Osteoblast (primary cell): ENCODE measurements around the gene KRT75. TPM values are rescaled to one million over a fixed set of nuclear protein-coding genes. Genes with fewer than 3 reads are reported as not detected.
A peak's percentile ranks its signal among the peaks of the same experiment; 100 is the strongest.

ENCODE experiments used
- DNase-seq: peaks from one replicate; pipeline ENCODE4 v3.0.0; 2011; ENCODE audit warnings: low spot score, mixed read lengths; ENCODE audit not compliant: insufficient read length; ENCODE audit errors: missing footprints
- H2AFZ ChIP-seq: 2 replicates; pipeline ENCODE4 v1.6.0; 2011; ENCODE audit warnings: mild to moderate bottlenecking, low read length
- H3K27ac ChIP-seq: 2 replicates; pipeline ENCODE4 v1.5.1; 2011; ENCODE audit warnings: mild to moderate bottlenecking, low read depth, low read length, moderate library complexity
- H3K27me3 ChIP-seq: 2 replicates; pipeline ENCODE4 v1.6.0; 2012; ENCODE audit warnings: mild to moderate bottlenecking, control low read depth, inconsistent platforms, low read length, moderate library complexity; ENCODE audit not compliant: insufficient read depth
- H3K36me3 ChIP-seq: 2 replicates; pipeline ENCODE4 v1.5.1; 2011; ENCODE audit warnings: mild to moderate bottlenecking, low read length, control low read depth, moderate library complexity; ENCODE audit not compliant: insufficient read depth
- H3K4me1 ChIP-seq: 2 replicates; pipeline ENCODE4 v1.5.1; 2011; ENCODE audit warnings: mild to moderate bottlenecking, low read length, control low read depth, moderate library complexity; ENCODE audit not compliant: insufficient read depth
- H3K4me2 ChIP-seq: 2 replicates; pipeline ENCODE4 v1.6.0; 2011; ENCODE audit warnings: mild to moderate bottlenecking, low read length; ENCODE audit not compliant: insufficient read depth
- H3K4me3 ChIP-seq: fragments of 200-600 bp; sonication (generic); 3 replicates; pipeline ENCODE4 v1.5.1; 2012; ENCODE audit warnings: mild to moderate bottlenecking, low read length, inconsistent platforms; ENCODE audit not compliant: insufficient read depth
- H3K79me2 ChIP-seq: 2 replicates; pipeline ENCODE4 v1.6.0; 2012; ENCODE audit warnings: mild to moderate bottlenecking, low read length, control low read depth, inconsistent platforms; ENCODE audit not compliant: insufficient read depth
- H3K9me3 ChIP-seq: 2 replicates; pipeline ENCODE4 v1.5.1; 2011; ENCODE audit warnings: low read depth, low read length, control low read depth
- H4K20me1 ChIP-seq: 2 replicates; pipeline ENCODE4 v1.6.0; 2012; ENCODE audit warnings: mild to moderate bottlenecking, low read length, control low read depth; ENCODE audit not compliant: insufficient read depth
- CTCF ChIP-seq: IDR thresholded peaks from 2 replicates; pipeline ENCODE4 v1.5.1; 2011; ENCODE audit warnings: mild to moderate bottlenecking, low read depth, low read length, moderate library complexity; ENCODE audit errors: extremely low read depth
- total RNA-seq: library from RNA; depleted of rRNA; stranded (reverse); fragments of >200 nt; gene quantifications from 2 replicates; pipeline ENCODE4 v1.2.3, GENCODE V29; 2012

The KRT75 gene
- total RNA-seq, 1 donor = under 0.01 TPM

- Histone ChIP-seq H3K27ac (no peak overlapping the region), H3K9me3 (no peaks in the 10 kb centered on the region), H3K27me3 (peaks cover 19% of the 10 kb centered on the region), H4K20me1 (no peaks in the 10 kb centered on the region), H3K4me3 (no peak overlapping the region), H3K4me1 (peaks cover 3% of the 10 kb centered on the region), H3K79me2 (no peaks in the 10 kb centered on the region), H3K36me3 (no peaks in the 10 kb centered on the region), H3K4me2 (no peak overlapping the region), H2AFZ (peak overlapping the region; percentile 67)
- DNase-seq = no peak
- TF ChIP-seq CTCF = no peak
These were observed 11.1 kb downstream of the KRT75 start for GRCh38 chr12:52423035-52423434.

GRCh38 chr12:52419656-52420055, 14.5 kb downstream of the KRT75 start:
- peaks cover 9% of the 10 kb centered on the region for H3K27me3 ChIP-seq
- H3K79me2 ChIP-seq = no peaks in the 10 kb centered on the region
- no peaks in the 10 kb centered on the region for H3K36me3 ChIP-seq
- no peak overlapping the region for H3K4me3 ChIP-seq
- no peak overlapping the region for H3K4me2 ChIP-seq
- H3K27ac ChIP-seq = no peak overlapping the region
- H3K9me3 ChIP-seq = no peaks in the 10 kb centered on the region
- no peak overlapping the region for H2AFZ ChIP-seq
- H3K4me1 ChIP-seq = peaks cover 7% of the 10 kb centered on the region
- no peak for DNase-seq
- no peak for TF ChIP-seq CTCF
- H4K20me1 ChIP-seq = no peaks in the 10 kb centered on the region

GRCh38 chr12:52418576-52419110, 15.5 kb downstream of the KRT75 start:
- Histone ChIP-seq H3K4me2 (no peak overlapping the region), H3K27me3 (peaks cover 9% of the 10 kb centered on the region), H3K27ac (no peak overlapping the region), H3K9me3 (no peaks in the 10 kb centered on the region), H3K4me3 (no peak overlapping the region), H3K36me3 (no peaks in the 10 kb centered on the region), H2AFZ (no peak overlapping the region), H4K20me1 (no peaks in the 10 kb centered on the region), H3K4me1 (peaks cover 7% of the 10 kb centered on the region), H3K79me2 (no peaks in the 10 kb centered on the region)
- no peak for TF ChIP-seq CTCF
- DNase-seq = no peak

- H4K20me1 ChIP-seq = no peaks in the 10 kb centered on the region
- no peak overlapping the region for H3K27ac ChIP-seq
- no peak overlapping the region for H3K4me3 ChIP-seq
- H3K4me2 ChIP-seq = no peak overlapping the region
- H3K27me3 ChIP-seq = peaks cover 9% of the 10 kb centered on the region
- no peaks in the 10 kb centered on the region for H3K36me3 ChIP-seq
- TF ChIP-seq CTCF = no peak
- DNase-seq = no peak
- no peaks in the 10 kb centered on the region for H3K79me2 ChIP-seq
- H3K4me1 ChIP-seq = peaks cover 4% of the 10 kb centered on the region
- H2AFZ ChIP-seq = no peak overlapping the region
- no peaks in the 10 kb centered on the region for H3K9me3 ChIP-seq
These were observed 16.4 kb downstream of the KRT75 start for GRCh38 chr12:52417740-52418139.
